Activated CD8-positive, alpha-beta memory T cell treated with anti-CD3 and anti-CD28 coated beads, Interleukin-2, amount 50 U/mL, for 48 hours (primary cell): ENCODE results near the gene KRT33B.

Experiments
- DNase-seq: peaks from one replicate; pipeline ENCODE4 v3.0.0-alpha.2; 2020

The KRT33B gene

DNA sequence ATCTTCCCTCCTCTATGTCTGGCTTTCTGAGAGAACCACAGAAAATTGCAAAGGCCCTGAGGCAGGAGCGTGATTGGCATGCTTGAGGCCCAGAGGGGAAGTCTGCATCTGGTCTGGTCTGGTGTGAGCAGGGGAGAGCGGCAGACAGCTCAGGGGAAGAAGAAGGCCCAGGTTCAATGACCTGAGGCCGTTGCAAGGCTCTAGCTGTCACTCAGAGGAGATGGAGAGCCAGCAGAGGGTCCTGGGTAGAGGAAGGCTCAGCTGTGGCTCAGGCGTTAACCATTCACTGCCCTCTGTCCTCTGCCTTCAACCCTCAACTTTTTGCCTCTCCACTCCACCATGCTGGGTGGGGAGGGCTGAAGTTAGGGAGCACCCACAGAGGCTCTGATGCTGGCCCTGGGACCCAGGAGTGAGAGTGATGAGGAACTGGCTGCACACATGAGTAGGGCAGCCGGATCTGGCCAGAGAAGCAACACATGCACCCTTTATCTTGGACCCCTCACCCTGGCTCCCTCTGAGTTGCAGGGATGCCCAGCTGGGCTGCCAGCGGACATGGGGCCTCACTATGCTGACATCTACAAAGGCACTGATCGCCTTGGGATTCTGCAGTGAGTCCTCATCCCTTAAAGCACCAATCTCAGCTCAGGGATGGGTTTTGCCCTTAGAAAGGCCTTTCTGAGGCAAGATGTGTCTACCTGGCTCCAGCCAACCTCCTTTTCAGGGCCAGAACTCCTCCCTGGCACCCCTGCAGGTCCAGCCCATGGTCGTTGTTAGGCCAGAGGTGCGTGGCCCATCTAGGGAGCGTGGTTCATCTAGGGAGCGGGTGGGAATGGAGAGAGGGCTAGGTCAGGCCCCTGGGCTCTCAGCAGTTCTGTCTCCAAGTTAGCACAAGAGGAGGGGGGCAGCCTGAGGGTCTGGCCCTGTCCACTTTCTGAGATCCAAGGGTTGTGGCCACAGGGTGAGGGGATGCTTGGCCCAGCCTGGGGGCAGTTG lies 46.4 kb downstream of the KRT33B start:
- no peak for DNase-seq

DNA sequence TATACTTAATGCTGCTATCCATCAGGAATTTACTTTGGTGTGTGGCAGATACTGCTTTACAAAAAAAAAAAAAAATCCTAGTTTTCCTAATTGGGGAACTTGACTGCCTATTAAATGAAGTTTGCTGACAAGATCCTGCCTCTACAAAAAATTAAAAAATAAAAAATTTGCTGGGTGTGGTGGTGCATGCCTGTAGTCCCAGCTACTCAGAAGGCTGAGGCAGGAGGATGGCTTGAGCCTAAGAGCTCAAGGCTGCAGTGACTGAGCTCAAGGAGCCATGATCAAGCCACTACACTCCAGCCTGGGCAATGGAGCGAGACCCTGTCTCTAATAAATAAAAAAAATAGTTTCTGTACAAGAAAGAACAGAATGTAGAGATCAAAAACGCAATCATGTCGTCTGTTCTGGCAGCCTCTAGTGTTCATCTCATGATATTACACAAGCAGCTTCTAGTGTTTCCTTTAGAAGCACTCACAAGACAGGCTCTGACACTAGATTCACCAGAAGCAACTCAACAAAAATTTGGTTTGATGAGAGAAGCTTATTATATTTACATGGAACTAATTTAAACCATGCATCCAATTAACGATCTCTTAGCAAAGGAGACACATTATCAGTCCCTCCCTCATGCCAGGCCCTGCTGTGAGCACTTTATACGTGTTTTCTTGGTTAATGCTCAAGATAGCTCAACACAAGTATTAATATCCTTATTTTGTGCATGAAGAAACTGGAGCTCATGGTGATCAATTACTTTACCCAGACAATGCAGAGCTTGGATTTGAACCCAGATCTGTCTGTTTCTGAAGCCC lies 47.3 kb downstream of the KRT33B start:
- no peak for DNase-seq

DNA sequence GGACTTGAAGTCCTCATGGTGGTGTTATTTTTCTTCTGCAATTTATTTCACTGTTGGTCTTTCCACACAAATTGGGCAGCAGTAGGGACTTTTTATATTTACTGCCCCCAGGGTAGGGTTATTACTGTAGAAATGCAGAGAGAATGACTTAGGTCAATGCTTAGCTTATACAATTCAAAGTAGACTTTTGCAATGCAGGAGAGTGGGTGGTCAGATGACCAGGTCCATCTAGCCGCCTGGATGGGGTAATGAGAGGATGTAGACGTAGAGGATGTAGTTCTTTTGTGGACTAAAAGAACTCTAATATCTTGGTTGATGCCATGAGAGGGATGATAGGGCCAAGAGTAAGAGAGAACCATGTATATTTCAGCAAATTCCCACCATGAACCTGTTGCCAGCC lies 51.4 kb downstream of the KRT33B start:
- no peak for DNase-seq

DNA sequence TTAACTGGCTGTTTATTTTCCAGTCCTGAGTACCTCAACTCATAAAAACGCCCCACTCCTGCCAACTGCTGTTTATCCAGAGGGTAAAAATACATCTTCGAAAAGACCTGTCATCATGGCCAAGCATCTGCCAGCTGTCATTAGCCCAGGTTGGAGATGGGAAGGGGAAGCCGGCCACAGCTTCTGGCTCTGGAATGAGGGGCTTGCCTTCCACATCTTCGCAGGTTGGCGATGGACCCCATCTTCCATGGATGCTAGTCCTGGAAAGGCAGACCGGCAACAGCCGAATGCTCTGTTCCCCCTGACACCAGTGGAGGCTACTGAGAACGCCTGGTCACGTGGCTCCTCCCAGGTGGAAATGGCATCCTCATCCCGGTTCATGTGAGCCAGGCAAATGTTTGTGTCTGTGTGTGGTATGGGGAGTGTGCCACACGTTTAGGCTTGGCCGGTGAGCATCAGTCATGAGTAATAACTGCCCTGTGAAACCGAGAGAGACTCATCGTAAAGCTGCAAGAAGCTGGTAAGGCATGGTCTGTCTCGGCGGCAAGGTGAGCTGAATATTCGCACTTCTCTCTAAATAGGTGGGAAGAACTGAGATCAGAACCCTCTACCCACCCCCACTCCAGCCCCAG lies 53.7 kb downstream of the KRT33B start:
- no peak for DNase-seq

DNA sequence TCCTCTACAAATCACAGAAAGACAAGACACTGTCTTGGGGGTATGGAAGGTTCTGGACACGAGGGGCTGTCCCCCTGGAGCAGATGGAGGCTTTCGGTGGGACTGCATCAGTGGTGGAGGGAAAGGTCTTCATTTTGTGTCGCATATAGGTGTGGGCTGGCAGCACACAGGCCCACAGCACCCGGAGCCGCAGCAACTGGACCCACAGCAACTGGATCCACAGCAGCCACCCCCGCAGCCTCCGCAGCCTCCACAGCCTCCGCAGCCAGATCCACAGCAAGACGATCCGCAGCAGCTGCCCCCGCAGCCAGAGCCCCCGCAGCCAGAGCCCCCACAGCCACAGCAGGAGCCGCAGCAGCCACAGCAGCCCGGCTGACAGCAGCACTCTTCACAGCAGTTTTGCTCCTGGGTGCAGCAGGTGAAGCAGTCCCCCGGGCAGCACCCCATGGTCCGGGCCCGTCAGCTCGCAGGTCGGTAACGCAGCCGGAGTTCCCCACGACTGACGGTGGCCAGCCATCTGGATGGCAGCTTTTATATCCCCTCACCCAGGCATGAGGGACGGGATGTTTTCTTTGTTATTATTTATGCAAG lies 54.3 kb downstream of the KRT33B start, which contains the start of gene KRTAP17-1:
Gene KRTAP17-1 (minus strand): TSS at position 507 of the 591 bp plus-strand sequence. CDS start 60 bp downstream, at position 447.
- DNase-seq: no peak
